NB4 (cell line): ENCODE measurements around the gene MYO19.

Experiments used
- DNase-seq: peaks from one replicate; pipeline ENCODE4 v3.0.0; 2010; ENCODE audit warnings: low read depth
- H3K4me3 ChIP-seq: one replicate; pipeline ENCODE4 v1.5.1; 2011; ENCODE audit warnings: mild to moderate bottlenecking, low read depth, low read length, moderate library complexity
- CTCF ChIP-seq: IDR thresholded peaks from one replicate; pipeline ENCODE4 v1.5.1; 2012; ENCODE audit warnings: low read depth, low read length
- MYC ChIP-seq: IDR thresholded peaks from 2 replicates; pipeline ENCODE4 v1.6.1; 2011; ENCODE audit warnings: low read depth, low read length
- POLR2A ChIP-seq: IDR thresholded peaks from 2 replicates; pipeline ENCODE4 v1.6.1; 2011; ENCODE audit warnings: mild to moderate bottlenecking; ENCODE audit not compliant: insufficient read length; ENCODE audit errors: extremely low read depth
- TF ChIP-seq, protein P1 (sequence below): IDR thresholded peaks from 2 replicates; pipeline ENCODE4 v1.6.1; 2011; ENCODE audit warnings: low read depth, low read length

The MYO19 gene

DNA sequence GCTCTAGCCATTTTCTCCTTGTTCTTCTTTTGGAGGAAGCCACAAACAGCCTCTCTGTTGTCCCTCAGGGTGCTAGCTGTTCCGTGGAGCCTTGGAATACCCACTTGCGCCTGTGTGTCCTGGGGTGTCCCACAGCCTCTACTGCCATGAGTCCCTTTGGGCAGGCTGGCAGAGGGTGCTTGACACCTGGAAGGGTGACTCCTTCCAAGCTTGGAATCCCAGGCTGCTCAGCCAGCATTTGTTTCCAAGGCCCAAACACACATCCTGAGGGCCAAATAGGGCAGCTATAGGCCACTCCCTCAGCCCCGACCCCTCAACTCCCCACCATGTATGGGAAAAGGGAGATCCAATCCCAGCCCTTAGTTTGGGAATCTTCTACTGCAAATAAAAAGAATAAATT, 33.3 kb downstream of the MYO19 start:
- no peak for DNase-seq
- no peak for TF ChIP-seq MYC
- TF ChIP-seq, protein P1, sequence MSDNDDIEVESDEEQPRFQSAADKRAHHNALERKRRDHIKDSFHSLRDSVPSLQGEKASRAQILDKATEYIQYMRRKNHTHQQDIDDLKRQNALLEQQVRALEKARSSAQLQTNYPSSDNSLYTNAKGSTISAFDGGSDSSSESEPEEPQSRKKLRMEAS, result no peak
- no peak for TF ChIP-seq POLR2A
- no peak for TF ChIP-seq CTCF

DNA sequence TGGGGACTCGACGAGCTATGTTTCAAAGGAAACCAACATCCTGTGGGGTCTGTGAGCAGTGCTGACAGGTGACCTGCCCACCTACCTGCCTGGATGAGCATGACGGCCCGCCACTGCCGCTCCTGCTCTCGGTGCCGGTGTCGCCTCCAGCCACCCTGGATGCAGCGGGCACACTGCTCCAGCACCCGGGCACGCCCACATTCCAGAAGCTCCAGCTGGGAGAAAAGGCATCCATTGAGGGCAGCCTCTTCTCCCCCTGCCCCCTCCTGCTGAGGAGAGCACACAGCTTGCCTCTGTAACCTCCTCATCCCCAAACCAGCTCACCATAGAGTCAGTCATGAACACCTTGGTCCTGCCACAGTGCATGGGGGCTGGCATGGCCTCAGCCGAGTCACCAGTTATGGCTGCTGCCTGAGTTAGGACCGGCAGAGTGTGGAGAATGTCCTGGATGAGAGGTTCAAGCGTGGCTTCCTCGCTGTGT, 33.9 kb downstream of the MYO19 start:
- TF ChIP-seq POLR2A, result no peak
- no peak for TF ChIP-seq CTCF
- TF ChIP-seq, protein P1, result no peak
- no peak for TF ChIP-seq MYC
- no peak overlapping the region for H3K4me3 ChIP-seq
- DNase-seq, result no peak

More for the DNA sequence above, 33.3 kb downstream of the MYO19 start:
- H3K4me3 ChIP-seq, result no peak overlapping the region

DNA sequence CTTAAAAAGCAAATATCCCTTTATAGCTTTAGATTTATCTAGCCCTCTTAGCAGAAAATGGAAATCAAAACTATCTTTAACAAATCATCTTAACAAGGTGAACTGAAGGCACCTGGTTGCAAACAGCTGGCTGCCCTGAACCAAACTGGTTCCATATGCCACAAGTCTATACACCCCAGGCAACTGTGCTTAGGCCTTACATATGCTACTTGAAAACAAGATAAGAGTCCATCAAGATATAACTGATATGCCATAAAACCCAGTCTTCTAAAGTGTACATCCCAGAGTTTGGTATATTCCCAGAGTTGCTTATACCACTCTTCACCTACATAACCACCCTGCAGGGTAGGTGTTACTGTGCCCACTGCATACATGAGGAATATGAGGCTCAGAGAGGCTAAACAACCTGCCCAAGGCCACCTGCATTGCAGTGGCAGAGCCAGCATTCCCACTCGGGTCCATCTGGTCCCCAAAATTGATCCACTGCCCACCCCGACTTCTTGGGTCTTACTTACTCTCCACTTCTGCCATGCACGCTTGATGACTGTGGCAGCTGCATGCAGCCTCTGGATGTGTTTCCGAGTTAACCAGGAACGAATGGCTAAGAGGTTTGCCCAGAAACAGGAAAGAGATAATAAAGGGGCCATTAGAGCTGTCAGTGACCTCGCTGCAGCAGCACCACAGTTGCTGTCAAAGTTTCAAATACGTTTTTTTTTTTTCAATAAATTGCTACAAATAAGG, 35.9 kb downstream of the MYO19 start:
- TF ChIP-seq CTCF, result no peak
- no peak for TF ChIP-seq MYC
- TF ChIP-seq, protein P1, result no peak
- no peak for TF ChIP-seq POLR2A
- DNase-seq, result no peak
- no peak overlapping the region for H3K4me3 ChIP-seq

GRCh38 chr17:36498155-36498554, 36.5 kb downstream of the MYO19 start:
- DNase-seq, result no peak
- TF ChIP-seq POLR2A, result no peak
- TF ChIP-seq, protein P1, result no peak
- no peak overlapping the region for H3K4me3 ChIP-seq

- no peak for DNase-seq
- TF ChIP-seq, protein P1, result no peak
- no peak for TF ChIP-seq MYC
- TF ChIP-seq CTCF, result no peak
- TF ChIP-seq POLR2A, result no peak
- H3K4me3 ChIP-seq, result no peak overlapping the region
Observed at GRCh38 chr17:36496018-36496789, 38.5 kb downstream of the MYO19 start.

DNA sequence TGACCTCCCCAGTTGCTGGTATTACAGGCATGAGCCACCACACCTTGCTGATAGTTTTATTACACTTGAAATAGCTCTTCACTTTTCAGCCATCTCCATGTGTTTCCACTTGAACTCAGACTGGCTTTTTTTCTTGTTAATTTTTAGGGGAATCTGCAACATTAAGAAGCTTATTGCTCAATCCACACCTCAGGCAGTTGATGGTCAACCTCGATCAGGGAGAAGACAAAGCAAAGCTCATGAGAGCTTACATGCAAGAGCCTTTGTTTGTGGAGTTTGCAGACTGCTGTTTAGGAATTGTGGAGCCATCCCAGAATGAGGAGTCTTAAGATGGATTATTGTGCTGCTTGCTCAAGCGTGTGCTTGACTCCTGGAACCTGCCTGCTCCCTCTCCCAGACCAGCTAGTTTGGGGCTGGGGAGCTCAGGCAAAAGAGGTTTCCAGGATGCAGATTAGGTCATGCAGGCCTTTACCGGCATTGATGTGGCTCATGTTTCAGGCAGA, 39.5 kb downstream of the MYO19 start:
- no peak overlapping the region for H3K4me3 ChIP-seq
- no peak for TF ChIP-seq MYC
- TF ChIP-seq, protein P1, result no peak
- DNase-seq, result peak; percentile 46
